DND-41 (cell line): ENCODE data around the gene DNMT1.

Experiments used
- ATAC-seq: fragments of 200-7000 bp; cut with Tn5 transposase; 3 replicates; pipeline ENCODE4 v1.9.1; 2021; ENCODE audit warnings: low read depth; ENCODE audit not compliant: insufficient read depth
- DNase-seq: peaks from one replicate; pipeline ENCODE4 v3.0.0-alpha.2; 2020
- H2AFZ ChIP-seq: 2 replicates; pipeline ENCODE4 v1.6.0; 2012; ENCODE audit warnings: low read depth, low read length
- H3K27ac ChIP-seq: 2 replicates; pipeline ENCODE4 v1.5.1; 2012; ENCODE audit warnings: low read length, inconsistent platforms
- H3K27me3 ChIP-seq: fragments of 200-600 bp; sonication (generic); 2 replicates; pipeline ENCODE4 v1.6.0; 2012; ENCODE audit warnings: low read length, mild to moderate bottlenecking, inconsistent platforms; ENCODE audit not compliant: insufficient read depth, poor library complexity
- H3K36me3 ChIP-seq: 2 replicates; pipeline ENCODE4 v1.5.1; 2012; ENCODE audit warnings: low read length, inconsistent platforms; ENCODE audit not compliant: insufficient read depth
- H3K4me1 ChIP-seq: 2 replicates; pipeline ENCODE4 v1.5.1; 2012; ENCODE audit warnings: mild to moderate bottlenecking, low read length; ENCODE audit not compliant: insufficient read depth
- H3K4me2 ChIP-seq: 2 replicates; pipeline ENCODE4 v1.6.0; 2012; ENCODE audit warnings: mild to moderate bottlenecking, moderate library complexity, low read length, inconsistent platforms; ENCODE audit not compliant: insufficient read depth
- H3K4me3 ChIP-seq, 2 experiments: fragments of 200-600 bp in 1 of 2; shearing (Covaris generic) in 1 of 2; 2 replicates each; pipeline ENCODE4 v1.5.1; 2012 to 2016; ENCODE audit warnings: inconsistent platforms in 2 of 2, low read length in 2 of 2, mild to moderate bottlenecking in 2 of 2, low read depth in 1 of 2, moderate library complexity in 1 of 2
- H3K79me2 ChIP-seq: 2 replicates; pipeline ENCODE4 v1.6.0; 2012; ENCODE audit warnings: low read length, inconsistent platforms; ENCODE audit not compliant: insufficient read depth
- H3K9ac ChIP-seq: 2 replicates; pipeline ENCODE4 v1.6.0; 2012; ENCODE audit warnings: low read depth, mild to moderate bottlenecking, inconsistent platforms, low read length, moderate library complexity
- H3K9me3 ChIP-seq: 2 replicates; pipeline ENCODE4 v1.5.1; 2012; ENCODE audit warnings: low read length, moderate library complexity, mild to moderate bottlenecking, inconsistent platforms; ENCODE audit not compliant: insufficient read depth, severe bottlenecking
- H4K20me1 ChIP-seq: 2 replicates; pipeline ENCODE4 v1.6.0; 2012; ENCODE audit warnings: low read length; ENCODE audit not compliant: insufficient read depth
- EZH2 ChIP-seq: IDR thresholded peaks from 3 replicates; pipeline ENCODE4 v1.6.1; 2012; ENCODE audit warnings: borderline replicate concordance, low read depth, mild to moderate bottlenecking, moderate library complexity, low read length, inconsistent platforms; ENCODE audit not compliant: severe bottlenecking
- TF ChIP-seq, protein P1 (sequence below): IDR thresholded peaks from 2 replicates; pipeline ENCODE4 v1.5.1; 2012; ENCODE audit warnings: borderline replicate concordance, low read length, moderate library complexity, mild to moderate bottlenecking; ENCODE audit not compliant: poor library complexity, severe bottlenecking; ENCODE audit errors: extremely low read depth

The DNMT1 gene

GRCh38 chr19:10087296-10088061 lies 107.3 kb downstream of the DNMT1 start:
- no peak for DNase-seq
- Histone ChIP-seq H3K4me2 (peak overlapping the region; percentile 95), H2AFZ (no peak overlapping the region), H3K4me3 (peak overlapping the region in 1 of 2 experiments; percentile 86; a peak in 2 of 4 replicates), H3K4me1 (peaks cover 16% of the 10 kb centered on the region), H3K79me2 (no peaks in the 10 kb centered on the region; the same call in 1 of the 2 replicates), H3K27me3 (no peaks in the 10 kb centered on the region), H3K9me3 (no peaks in the 10 kb centered on the region), H3K36me3 (peaks cover 7% of the 10 kb centered on the region), H3K27ac (no peak overlapping the region), H3K9ac (no peak overlapping the region; the same call in 1 of the 2 replicates), H4K20me1 (no peaks in the 10 kb centered on the region)
- no peak for TF ChIP-seq EZH2
- TF ChIP-seq, protein P1, sequence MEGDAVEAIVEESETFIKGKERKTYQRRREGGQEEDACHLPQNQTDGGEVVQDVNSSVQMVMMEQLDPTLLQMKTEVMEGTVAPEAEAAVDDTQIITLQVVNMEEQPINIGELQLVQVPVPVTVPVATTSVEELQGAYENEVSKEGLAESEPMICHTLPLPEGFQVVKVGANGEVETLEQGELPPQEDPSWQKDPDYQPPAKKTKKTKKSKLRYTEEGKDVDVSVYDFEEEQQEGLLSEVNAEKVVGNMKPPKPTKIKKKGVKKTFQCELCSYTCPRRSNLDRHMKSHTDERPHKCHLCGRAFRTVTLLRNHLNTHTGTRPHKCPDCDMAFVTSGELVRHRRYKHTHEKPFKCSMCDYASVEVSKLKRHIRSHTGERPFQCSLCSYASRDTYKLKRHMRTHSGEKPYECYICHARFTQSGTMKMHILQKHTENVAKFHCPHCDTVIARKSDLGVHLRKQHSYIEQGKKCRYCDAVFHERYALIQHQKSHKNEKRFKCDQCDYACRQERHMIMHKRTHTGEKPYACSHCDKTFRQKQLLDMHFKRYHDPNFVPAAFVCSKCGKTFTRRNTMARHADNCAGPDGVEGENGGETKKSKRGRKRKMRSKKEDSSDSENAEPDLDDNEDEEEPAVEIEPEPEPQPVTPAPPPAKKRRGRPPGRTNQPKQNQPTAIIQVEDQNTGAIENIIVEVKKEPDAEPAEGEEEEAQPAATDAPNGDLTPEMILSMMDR: no peak
- ATAC-seq: no peak

DNA sequence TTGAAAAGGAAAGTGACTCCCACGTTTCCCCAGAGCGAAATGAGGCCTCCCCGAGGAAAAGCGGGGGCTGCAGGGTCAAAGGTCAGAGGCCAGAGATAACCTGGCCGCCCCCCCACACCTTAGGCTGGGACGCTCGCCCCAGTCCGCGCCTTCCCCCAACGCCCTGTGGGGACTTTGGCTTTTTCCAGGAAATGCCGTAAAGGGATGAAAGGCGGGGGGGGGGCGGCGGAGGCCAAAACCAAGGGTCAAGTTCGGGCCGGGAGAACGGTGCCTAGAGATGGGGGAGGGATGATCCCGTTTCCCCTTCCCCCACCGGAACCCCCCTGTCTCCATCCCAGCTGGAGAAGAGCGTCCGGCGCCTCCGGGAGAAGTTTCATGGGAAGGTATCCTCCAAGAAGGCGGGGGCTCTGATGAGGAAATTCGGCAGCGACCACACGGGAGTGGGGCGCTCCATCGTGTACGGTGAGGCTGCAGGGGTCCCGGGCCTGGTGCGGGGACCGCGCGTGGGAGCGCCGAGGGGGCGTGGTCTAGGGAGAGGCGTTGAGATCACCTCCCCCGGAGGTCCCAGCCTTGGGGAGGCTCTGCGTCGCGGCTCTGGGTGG lies 108.1 kb downstream of the DNMT1 start:
- peak overlapping the region; percentile 89 for H2AFZ ChIP-seq

DNA sequence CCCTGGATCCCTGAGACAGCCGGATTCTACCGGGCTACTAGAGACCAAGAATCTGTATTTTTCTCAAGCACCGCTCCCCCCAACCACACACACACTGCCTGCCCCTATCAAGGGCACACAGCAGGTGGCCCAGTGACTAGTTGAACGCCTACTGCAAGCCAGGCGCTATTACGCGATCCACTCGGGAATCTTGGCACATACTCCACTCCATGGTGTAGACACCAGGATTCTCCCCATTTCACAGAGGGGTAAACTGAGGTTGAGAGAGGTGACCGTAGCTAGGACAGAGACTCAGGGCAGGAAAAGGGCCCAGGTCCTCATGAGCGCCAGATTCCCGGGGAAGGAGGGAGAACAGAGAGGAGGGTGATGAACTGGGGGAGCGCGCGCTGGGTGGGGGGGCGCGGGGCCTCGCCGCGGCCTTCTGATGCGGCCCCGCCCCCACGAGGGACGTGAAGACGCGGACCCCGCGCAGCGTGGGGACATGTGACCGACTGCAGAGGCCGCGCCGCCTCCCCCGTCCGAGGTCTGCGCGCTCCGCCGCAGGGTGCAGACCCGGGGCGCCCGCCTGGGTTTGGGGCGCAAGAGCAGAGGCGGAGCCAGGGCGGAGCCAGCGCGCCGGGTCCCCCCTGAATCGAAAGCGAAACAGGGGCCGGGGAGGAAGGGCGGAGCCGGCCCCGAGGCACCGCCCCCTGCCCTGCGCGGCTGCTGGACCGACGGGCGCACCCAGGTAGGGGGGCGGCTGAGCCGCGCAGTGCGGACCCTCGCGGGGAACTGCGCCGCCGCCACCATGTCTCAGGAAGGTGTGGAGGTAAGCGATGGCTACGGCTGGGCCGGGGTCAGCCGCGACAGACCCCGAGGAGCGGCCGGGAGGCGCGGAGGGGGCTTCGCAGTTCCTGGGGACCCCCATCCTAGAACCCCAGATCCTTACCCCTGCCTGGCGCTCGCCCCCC lies 108.8 kb downstream of the DNMT1 start, which contains the start of gene SHFL:
Gene SHFL, plus strand, starts transcription at position 677 of the 950 bp plus-strand sequence. Its CDS starts 111 bp downstream, at position 788.
- Histone ChIP-seq H3K4me1 (peaks cover 16% of the 10 kb centered on the region), H3K36me3 (peaks cover 5% of the 10 kb centered on the region; the same call in 1 of the 2 replicates), H3K27me3 (no peaks in the 10 kb centered on the region), H2AFZ (peak within 1 kb of the TSS; percentile 89), H3K9me3 (no peaks in the 10 kb centered on the region), H3K79me2 (no peaks in the 10 kb centered on the region; the same call in 1 of the 2 replicates), H3K4me2 (peak within 1 kb of the TSS; percentile 95), H3K9ac (peak within 1 kb of the TSS; percentile 88), H3K27ac (peak within 1 kb of the TSS; percentile 78), H4K20me1 (no peaks in the 10 kb centered on the region), H3K4me3 (peak within 1 kb of the TSS; percentile 86)
- no peak for TF ChIP-seq EZH2
- TF ChIP-seq, protein P1: no peak
- DNase-seq: peak; percentile 86
- ATAC-seq: peak; percentile 94

More for the DNA sequence above, 108.1 kb downstream of the DNMT1 start:
- peak overlapping the region; percentile 88 for H3K9ac ChIP-seq
- no peaks in the 10 kb centered on the region; the same call in 1 of the 2 replicates for H3K79me2 ChIP-seq
- H3K9me3 ChIP-seq: no peaks in the 10 kb centered on the region
- no peaks in the 10 kb centered on the region for H4K20me1 ChIP-seq
- peaks cover 5% of the 10 kb centered on the region; the same call in 1 of the 2 replicates for H3K36me3 ChIP-seq
- H3K27ac ChIP-seq: peak overlapping the region; percentile 78
- TF ChIP-seq EZH2: no peak
- TF ChIP-seq, protein P1: no peak
- H3K27me3 ChIP-seq: no peaks in the 10 kb centered on the region
- no peak for ATAC-seq
- peak overlapping the region; percentile 95 for H3K4me2 ChIP-seq
- H3K4me3 ChIP-seq: peak overlapping the region; percentile 86
- no peak for DNase-seq
- H3K4me1 ChIP-seq: peaks cover 16% of the 10 kb centered on the region
